CD1c-positive myeloid dendritic cell (primary cell): ENCODE results near the gene KDM4B.

Source experiments
- DNase-seq: peaks from one replicate; pipeline ENCODE4 v3.0.0-alpha.2; 2016; ENCODE audit errors: extremely low spot score

Gene KDM4B

DNA sequence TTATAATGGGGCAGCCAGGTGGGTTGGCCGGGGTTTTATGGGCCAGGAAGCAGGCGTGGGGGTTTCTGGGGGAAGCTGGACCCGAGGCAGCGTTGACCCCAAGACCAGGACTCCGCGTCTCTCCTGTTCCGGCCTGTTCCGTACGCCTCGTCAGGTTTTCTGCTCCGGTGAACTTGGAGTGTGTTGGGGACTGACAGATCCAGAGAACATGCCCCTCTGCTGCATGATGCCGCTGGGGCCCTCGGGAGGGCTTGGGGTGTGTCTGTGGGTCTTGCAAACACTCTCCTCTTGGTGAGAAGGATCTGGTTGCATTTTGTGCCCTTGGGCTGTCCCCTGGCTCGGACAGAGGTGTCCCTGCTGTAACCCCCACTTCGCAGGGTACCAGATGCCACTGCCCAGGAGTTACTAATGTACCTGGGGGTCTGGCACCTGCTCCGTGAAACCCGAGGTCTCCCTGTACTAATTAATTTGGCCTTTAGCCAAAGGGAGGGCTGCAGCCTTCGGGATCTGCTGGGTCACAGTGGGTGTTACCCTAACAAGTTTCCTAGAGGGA, 15.6 kb downstream of the KDM4B start:
- no peak for DNase-seq

DNA sequence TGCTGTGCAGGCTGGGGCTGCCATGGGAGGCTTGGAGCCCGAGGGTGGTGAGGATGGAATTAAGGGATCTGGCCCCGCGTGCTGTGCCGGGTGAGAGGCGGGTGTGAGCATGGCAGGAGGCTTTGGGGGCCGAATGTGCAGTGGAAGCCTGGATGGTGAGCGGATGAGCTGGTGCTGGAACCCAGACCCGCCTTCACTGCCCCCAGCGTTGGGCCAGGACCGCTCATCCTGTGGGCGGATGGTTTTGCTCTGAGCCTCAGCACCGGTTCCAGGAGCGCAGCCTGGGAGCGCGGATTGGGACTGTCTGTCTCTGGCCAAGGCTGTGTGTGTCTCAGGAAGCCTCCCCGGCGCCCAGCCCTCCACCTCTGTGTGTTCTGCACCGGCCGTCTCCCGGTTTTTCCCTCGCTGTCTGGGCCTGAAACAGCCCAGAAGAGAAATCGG, 16.7 kb downstream of the KDM4B start:
- no peak for DNase-seq

DNA sequence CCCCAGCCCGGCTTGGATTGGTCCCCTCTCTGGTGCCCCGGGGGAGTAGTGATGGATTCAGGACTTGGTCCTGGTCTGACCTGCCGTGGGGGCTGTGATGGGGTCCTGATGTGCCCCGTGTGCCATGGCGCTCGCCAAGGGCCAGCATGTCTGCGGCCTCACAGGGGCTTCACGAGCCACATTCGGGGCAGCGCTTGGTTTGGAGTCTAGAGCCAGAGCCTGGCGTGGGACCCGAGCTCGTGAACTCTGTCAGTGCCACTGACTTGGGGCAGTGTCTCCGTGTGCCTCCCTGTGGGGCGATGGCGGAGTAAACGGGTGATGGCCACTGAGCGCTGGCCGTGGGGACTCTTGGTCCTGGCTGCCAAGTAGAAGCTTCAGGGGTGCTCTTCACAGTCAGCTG, 17.1 kb downstream of the KDM4B start:
- no peak for DNase-seq

DNA sequence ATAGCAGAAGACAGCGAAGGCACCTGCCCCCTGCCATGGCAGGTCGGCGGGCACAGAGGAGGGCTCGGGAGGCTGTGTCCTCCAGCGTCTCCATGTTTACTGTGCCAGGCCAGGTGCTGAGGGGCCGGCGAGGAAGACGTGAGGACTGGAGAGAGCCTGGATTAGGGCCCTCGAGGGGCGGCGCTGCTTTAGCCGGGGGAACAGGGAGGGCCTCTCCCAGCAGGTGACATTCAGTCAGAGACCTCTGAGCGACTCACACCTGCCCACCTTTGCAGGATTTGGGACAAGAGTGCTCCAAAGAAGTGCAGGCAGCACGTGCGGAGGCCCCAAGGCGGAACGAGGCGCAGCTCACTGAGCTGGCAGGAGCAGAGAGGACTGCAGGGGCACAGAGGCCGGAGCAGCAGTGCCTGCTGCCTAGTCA, 17.6 kb downstream of the KDM4B start:
- no peak for DNase-seq

DNA sequence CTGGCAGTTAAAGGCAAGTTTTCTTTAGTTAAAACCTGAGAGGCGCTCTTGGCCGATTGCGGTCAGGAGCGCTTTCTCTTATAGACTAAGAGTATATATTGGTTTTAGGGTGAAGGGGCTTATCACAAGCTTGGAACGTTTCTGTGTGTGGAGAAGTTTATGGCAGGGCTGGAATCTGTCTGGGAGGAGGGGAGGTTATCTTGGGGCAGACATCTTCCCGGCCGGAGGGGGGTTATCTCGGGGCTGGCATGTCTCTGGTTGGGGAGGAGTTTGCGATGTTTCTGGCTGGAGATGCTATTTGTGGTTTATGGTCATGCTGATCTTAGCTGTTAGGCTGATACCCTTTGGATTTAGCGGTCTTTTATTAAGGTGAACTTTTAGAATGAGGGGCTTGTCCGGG, 18.3 kb downstream of the KDM4B start:
- no peak for DNase-seq

DNA sequence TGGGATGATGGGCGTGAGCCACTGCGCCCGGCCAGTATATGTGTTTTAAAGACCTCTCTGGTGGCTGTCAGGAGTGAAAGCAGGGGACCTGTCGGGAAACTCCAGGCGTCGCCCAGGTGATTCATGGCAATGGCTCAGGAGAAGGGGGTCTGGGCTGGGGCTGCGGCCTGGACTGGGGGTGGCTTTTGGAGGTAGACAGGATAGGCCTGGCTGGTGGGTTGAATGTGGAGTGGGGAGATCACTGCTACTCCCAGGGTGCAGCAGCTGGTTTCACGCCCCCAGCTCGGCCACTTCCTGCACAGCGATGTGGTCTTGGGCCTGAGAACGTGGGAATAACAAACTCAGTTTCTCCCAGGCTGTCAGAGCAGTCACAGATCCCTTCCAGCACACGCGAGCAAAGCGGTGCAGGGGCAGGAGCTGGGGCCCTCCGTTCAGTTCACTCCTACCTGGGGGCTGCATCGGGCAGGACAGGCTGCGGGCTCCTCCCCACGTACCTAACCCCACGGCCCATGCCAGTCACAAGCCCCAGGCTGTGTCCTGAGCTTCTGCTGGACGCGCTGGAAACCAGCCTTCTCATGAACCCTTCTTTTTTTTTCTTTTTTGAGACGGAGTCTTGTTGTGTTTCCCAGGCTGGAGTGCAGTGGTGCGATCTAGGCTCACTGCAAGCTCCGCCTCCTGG, 18.9 kb downstream of the KDM4B start:
- no peak for DNase-seq

DNA sequence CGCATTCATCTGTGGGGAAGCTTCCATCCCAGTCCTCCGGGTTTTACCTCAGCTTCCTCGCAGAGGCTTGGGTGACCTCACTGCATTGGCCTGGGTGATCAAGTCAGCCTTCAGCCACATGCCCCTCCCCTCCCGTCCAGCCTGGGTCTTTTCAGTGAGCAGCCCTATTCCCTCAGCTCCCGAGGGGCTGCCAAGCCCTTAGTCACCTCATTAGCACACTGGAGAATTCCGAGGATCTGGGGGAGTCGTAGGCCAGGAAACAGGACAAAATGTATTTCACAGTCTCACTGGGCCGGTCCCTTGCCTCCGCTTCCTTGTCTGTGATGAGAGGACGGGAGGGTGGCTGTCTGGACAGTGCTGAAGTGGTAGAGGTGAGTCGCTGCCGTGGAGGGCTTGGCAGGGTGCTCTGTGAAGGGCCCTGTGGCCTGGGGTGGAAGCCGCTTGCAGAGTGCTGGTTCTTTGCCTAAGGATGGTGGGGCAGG, 19.9 kb downstream of the KDM4B start:
- DNase-seq, result no peak

DNA sequence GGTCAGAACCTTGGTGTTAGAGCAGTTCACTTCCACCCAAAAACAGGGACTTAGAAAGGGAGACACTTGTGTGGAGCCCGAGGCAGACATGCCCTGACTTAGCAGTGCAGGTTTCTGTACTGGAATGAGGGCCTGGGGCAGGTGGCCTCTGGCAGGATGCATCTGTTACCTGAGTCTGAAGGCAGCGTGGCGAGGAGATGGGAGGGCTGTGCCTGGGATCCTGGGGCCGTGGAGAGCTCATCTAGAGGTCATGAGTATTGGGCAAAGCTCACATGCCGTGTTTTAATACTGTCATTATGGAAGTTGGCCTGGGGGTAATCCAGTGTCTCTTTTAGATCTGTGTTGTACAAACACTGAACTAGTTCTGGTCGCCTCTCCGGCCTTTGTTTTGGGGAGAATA, 21.4 kb downstream of the KDM4B start:
- DNase-seq, result no peak

DNA sequence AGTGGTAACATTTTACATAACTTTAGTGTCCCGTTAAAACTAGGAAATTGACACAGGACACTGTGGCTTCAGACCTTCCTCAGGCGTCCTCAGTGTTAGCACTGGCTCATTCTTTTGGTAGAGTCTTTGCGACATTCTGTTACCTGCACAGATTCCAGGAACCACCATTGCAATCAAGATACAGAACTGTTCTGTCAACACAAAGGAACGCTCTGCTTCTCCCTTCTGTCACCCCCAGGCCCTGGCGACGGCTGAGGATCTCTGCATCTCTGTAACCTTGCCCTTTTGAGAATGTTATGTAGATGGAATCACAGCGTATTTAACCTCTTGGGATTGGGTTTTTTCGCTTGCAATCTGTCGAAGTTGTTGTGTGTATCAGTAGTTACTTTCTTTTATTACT, 22.6 kb downstream of the KDM4B start:
- DNase-seq, result no peak

DNA sequence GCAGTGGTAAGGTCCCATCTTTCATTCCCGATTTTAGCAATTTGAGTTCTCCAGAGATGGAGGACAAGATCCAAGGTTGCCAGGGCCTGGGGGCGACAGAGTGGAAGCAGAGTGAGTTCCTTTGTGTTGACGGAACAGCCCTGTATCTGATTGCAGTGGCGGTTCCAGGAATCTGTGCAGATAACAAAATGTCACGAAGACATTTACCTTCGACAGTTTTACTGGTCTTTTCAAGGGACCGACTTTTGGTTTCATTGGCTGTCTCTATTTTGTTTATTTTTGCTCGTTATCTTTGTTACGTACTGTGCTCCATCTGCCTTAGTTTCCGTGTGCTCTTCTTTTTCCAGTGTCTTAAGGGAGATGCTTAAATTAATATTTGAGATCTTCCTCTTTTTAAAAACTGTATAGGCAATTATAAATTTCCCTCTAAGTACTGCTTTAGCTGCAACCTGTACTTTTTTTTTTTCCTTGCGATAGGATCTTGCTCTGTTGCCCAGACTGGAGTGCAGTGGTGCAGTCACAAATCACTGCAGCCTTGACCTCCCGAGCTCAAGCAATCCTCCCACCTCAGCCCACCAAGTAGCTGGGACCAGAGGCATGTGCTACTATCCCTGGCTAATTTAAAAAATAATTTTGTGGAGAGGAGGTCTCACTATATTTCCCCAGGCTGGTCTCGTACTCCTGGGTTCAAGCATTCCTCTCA, 23.2 kb downstream of the KDM4B start:
- DNase-seq, result no peak

DNA sequence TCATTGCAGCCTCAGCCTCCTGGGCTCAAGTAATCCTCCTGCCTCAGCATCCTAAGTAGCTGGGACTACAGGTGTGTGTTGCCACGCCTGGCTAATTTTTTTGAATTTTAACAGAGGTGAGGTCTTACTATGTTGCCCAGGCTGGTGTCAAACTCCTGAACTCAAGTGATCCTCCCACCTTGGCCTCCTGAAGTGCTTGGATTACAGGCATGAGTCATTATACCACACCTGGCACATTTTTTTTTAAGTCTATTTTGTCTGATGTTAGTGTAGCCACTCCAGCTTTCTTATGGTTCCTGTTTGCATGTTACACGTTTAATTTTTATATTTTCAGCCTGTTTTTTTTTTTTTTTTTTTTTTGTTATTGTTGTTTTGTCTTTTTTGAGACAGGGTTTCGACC, 24.8 kb downstream of the KDM4B start:
- no peak for DNase-seq

DNA sequence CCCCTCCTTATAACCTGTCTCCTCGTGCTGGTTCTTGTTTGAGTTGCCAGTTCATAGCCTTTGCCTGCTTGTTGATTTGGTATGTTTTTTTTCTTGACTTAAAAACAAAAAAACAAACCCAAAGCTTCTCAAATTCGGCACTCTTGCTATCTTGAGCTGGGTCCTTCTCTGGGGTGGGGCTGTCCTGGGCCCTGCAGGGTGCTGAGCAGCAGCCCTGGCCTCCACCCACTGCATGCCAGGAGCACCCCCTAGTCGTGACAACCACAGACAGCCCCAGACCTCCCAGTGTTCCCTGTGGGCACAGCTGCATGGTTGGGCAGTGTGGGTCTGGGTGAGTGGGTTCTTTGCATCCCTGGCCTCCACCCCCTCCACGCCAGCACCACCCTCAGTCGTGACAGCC, 27.8 kb downstream of the KDM4B start:
- no peak for DNase-seq

DNA sequence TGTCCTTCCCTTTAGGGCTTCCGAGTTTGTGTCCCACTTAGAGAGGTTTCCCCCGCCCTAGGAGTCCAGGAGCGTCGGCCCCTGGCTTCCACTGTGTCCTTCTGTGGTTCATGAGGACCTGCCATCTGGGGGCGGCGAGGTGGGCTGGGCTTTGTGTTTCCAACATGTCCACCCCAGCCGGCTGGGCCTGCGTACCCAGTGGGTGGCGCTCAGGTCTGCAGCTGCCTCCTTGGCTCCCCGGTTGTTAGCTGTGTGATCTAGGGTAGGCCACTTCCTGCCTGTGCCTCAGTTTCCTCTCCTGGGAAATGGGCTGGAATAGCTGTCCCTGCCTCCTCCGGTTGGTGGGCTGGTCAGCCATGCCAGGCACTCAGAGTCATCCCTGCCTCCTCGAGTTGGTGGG, 28.4 kb downstream of the KDM4B start:
- no peak for DNase-seq

DNA sequence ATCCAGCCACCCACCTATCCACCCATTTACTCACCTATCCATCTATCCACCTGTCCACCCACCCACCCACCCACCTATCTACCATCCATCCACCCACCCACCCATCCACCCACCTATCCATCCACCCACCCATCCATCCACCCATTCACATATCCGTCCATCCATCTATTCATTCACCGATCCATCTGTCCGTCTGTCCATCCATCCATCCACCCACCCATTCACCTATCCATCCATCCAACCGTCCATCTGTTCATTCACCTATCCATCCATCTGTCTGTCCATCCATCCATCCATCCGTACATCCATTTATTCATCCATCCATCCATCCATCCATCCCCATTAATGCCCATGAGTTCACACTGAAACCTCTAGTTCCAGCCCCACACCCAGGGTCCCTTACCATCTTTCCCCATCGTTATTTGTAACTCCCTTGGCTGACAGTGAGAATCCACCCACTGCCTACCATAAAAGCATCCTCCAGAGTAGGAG, 31.3 kb downstream of the KDM4B start:
- DNase-seq, result no peak

DNA sequence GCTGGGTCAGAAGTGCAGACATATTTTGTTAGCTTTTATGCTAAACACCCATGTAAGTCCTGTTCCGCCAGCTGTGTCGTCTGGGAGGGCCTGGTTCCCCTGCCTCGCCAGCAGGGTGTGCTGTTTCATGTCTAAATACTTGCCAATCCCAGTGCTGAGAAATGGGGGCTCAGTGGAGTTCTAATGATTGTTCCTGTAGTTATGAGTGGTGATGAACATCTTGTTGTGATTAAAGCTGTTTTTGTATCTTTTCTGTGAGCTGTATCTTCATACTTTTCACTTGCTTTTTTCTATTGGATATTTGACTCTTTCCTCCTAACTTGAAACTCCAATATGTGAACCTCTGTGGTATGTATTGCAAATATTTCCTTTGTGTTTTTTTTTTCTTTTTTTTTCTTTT, 32.7 kb downstream of the KDM4B start:
- peak; percentile 32 for DNase-seq

DNA sequence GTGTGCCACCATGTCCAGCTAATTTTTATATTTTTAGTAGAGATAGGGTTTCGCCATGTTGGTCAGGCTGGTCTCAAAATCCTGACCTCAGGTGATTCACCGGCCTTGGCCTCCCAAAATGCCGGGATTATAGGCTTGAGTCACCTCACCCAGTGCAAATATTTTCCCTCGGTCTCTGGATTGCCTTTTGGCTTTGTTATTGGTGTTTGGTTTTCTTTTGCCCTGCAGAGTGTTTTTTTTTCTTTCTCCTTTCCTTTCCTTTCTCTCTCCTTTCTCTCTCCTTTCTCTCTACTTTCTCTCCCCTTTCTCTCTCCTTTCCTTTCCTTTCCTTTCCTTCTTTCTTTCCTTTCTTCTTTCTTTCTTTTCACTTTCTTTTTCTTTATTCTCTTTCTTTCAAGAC, 33.2 kb downstream of the KDM4B start:
- no peak for DNase-seq

DNA sequence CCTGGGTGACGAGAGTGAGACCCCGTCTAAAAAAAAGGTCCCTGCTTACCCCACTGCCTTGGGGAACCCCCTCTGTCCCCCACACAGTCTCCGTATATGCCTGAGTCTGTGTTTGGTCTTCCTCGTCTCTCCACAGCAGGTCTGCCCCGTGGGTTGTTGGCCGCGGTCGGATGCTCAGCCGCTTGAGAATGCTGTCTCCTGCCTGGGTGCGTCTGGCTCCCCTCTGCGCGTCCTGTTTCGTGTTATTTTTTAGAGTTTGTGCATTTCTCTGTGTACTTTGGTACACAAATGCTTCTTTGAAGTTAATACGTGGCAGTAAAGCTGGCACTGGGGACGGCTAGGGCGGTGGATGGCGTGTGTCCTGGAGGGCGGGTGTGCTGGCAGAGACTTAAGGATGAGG, 34.9 kb downstream of the KDM4B start:
- no peak for DNase-seq

DNA sequence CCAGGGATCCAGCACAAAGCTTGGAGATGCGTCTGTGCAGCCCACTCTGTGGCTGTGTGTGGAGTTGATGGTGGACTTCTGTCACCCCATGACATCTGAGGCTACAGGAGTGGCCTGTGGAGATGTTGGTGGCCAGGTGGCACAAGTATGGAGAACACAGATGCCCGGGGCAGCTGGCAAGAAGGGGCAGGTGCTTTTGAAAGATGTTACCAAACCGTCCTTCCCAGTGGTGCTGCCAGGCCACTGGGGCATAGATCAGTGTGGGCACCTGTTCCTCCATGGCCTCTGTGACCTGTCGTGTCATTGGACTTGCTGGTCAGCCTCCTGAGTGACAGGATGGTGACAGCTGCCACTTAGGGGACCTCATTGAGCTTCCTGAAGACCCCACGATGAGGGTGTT, 36.2 kb downstream of the KDM4B start:
- no peak for DNase-seq

DNA sequence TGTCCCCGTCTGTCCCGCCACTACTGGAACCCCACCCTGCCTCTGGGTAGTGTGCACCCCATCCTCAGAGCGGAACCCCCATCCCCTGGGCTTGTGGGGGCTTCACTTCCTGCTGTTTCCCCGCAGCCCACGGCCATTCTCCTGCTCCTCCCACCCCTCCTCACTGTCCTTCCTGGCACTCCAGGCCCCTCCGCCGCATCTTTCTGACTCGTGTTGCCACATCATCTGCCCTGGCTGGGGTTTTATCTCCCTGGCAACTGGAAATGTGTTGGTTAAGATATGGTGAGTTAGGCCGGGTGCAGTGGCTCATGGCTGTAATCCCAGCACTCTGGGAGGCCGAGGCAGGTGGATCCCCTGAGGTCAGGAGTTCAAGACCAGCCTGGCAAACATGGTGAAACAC, 37.3 kb downstream of the KDM4B start:
- no peak for DNase-seq

DNA sequence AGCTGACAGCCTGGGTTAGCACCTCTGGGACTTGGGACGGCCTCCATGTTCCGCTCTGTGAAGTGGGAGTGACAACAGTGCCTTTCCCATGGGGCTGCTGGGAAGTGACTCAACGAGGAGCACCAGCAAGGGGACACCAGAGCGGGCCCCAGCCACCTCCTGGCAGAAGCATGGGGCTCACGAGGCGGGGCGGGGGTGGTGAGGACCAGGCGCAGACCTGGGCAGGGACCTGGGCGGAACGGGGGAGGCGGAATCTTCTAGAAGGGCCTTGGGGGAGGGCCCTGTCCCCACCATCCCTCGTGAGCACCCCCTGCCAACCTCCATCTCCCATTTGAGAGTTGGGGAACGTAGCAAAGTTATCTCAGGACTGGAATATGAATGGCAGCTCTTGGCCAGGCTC, 37.9 kb downstream of the KDM4B start:
- no peak for DNase-seq

DNA sequence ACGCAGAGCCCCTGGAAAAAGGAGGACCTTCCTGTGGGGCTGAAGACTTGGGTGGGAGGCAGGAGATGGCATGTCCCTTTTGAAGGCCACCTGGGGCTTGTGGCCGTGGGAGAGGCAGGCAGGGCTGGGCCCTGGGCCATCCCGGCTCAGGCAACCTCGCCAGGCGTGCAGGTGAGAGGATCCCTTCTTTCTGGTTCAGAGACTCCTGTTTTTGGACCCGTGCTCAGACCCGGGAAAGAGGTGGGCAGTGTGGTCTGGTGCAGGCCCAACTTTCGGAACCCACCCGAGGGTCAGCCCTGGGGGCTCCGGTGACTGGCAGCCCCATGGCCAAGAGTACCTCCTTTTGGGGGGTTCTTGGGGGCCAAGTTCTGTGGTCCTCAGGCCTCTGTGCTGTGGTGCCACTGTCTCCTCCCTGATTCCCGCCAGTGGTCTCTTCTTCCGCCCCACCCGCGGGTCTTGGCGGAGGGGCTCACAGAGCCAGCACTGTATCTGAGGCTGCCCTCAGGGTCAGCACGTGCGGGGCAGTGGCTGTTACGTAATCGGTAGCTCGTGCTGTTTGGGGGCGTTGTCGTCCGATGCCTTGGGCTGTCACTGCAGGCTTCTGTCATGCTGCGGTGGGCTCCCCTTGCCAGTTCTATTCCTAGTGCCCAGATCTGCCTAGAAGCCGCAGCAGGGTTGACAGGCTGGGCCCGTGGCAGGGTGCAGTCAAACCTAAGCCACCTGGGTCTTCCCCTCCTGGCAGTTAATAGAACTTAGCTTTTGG, 42.7 kb downstream of the KDM4B start:
- DNase-seq, result no peak

DNA sequence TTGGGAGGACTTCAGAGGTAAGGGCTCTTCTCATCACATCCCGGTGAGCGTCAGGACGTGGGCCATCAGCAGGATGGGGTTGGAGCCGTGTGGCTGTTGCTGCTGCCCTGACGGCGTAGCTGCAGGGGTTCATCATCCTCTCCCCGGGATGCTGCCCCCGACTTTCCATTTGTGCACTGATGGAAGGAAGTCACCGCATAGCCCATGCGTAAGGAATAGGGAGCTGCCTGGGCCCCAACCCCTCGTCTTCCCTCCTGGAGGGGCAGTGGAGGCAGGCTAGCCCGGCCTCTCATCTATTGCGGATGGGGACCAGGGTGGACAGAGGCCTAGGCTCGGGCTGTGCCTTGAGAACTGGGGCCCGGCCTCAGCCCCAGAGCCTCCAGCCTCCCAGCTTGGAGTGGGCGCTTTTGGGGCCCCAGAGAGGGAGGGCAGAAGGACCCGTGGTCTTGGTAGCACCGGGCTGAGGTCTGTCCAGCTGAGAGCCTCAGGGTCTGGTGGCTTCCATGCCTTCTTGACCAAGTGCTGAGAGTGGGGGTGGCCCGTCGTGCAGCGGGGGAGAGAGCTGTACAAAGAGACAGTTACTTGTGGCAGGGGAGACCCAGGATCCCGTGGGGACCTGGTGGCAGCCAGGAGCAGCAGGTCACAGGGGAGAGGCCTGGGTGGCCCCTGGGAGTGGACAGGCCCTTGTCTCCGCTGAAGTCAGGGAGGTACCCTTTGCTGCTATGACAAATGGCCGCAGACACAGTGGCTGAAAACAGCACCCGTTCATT, 44.0 kb downstream of the KDM4B start:
- DNase-seq, result no peak
